ENCODE data around the gene FCN2.

The FCN2 gene

GRCh38 chr9:134922932-134923240, 42.3 kb downstream of the FCN2 start:
- DNase-seq (ENCODE audit: low read depth), result no peak
- TF ChIP-seq, protein P1, sequence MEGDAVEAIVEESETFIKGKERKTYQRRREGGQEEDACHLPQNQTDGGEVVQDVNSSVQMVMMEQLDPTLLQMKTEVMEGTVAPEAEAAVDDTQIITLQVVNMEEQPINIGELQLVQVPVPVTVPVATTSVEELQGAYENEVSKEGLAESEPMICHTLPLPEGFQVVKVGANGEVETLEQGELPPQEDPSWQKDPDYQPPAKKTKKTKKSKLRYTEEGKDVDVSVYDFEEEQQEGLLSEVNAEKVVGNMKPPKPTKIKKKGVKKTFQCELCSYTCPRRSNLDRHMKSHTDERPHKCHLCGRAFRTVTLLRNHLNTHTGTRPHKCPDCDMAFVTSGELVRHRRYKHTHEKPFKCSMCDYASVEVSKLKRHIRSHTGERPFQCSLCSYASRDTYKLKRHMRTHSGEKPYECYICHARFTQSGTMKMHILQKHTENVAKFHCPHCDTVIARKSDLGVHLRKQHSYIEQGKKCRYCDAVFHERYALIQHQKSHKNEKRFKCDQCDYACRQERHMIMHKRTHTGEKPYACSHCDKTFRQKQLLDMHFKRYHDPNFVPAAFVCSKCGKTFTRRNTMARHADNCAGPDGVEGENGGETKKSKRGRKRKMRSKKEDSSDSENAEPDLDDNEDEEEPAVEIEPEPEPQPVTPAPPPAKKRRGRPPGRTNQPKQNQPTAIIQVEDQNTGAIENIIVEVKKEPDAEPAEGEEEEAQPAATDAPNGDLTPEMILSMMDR (IDR thresholded peaks at IDR 0.05; ENCODE audit: low read length, missing control alignments), result no peak
- no peak overlapping the region for H3K4me3 ChIP-seq (replicated peaks; ENCODE audit: low read depth, low read length)

DNA sequence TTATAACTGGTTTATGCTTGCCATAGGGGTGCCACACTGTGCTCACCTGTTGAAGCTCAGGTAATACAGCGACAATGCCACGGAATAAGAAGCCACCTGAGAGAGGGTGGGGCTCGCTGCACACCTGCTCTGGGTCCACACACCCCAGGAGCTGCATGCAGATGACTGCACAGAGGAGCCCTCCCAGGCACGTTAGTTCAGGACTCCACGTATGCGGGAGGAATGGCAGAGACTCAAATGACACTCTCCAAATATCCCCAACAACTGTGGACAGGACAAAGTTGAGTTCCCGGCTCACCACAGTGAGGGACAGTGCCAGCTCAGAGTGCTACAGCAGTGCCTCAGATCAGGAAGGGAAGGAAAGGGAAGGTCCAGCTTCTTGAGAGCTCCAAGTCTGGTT, 42.9 kb downstream of the FCN2 start:
- H3K4me3 ChIP-seq (replicated peaks; ENCODE audit: low read depth, low read length), result no peak overlapping the region
- TF ChIP-seq, protein P1 (IDR thresholded peaks at IDR 0.05; ENCODE audit: low read length, missing control alignments), result no peak
- DNase-seq (ENCODE audit: low read depth), result no peak

DNA sequence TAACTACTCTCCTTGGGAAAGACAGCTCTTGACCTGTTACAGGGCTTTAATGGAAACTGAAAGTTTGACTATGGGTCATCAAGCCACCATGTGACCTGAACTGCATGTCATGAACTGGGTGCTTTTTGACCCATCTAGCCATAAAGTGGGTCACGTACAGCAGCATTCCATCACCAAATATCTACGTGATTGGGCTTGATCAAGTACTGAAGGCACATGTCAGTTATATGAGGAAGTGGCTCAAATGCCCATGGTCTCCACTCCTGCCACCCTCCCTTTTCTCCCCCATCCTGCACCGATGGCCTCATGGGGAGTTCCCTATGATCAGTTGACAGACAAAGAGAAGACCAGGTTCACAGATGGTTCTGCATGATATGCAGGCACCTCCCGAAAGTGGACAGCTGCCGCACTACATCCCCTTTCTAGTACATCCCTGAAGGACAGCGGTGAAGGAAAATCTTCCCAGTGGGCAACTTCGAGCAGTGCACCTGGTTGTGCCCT, 44.5 kb downstream of the FCN2 start:
- TF ChIP-seq, protein P1 (IDR thresholded peaks at IDR 0.05; ENCODE audit: low read length, missing control alignments), result no peak
- H3K4me3 ChIP-seq (replicated peaks; ENCODE audit: low read depth, low read length), result no peak overlapping the region
- no peak for DNase-seq (ENCODE audit: low read depth)

DNA sequence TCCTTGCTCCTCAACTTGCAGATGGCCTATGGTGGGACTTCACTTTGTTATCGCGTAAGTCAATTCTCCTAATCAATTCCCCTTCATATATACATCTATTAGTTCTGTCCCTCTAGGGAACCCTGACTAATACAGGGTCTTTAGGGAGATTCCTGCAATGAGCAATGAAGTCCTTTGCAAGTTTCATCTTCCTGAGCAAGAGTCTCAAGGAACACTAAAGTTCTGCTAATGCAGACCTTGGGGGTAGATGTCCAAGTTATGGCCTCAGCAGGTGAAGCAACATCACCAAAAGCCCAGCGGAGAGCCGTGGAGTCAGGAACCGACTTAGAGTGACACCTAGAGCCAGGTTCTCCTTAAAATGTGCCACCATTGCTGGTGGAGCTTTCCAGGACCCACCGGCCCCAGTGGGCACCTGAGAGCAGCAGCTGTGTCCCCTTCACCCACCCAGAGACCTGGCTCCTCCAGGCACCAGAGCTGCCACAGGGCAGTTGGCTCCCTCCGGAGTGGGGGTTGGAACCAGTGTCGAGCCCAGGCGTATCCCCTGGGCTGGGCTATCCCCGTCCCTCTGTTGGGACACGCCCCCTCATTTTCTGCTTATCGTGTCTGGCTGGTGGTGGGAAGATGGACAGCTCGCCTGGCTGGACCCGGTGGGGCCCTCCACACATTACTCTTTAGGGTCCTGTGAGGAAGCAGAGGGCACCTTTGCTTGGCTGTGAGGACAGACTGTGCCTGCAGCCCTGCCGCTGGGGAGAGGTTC, 48.0 kb downstream of the FCN2 start:
- no peak overlapping the region for H3K4me3 ChIP-seq (replicated peaks; ENCODE audit: low read depth, low read length)
- DNase-seq (ENCODE audit: low read depth), result no peak

DNA sequence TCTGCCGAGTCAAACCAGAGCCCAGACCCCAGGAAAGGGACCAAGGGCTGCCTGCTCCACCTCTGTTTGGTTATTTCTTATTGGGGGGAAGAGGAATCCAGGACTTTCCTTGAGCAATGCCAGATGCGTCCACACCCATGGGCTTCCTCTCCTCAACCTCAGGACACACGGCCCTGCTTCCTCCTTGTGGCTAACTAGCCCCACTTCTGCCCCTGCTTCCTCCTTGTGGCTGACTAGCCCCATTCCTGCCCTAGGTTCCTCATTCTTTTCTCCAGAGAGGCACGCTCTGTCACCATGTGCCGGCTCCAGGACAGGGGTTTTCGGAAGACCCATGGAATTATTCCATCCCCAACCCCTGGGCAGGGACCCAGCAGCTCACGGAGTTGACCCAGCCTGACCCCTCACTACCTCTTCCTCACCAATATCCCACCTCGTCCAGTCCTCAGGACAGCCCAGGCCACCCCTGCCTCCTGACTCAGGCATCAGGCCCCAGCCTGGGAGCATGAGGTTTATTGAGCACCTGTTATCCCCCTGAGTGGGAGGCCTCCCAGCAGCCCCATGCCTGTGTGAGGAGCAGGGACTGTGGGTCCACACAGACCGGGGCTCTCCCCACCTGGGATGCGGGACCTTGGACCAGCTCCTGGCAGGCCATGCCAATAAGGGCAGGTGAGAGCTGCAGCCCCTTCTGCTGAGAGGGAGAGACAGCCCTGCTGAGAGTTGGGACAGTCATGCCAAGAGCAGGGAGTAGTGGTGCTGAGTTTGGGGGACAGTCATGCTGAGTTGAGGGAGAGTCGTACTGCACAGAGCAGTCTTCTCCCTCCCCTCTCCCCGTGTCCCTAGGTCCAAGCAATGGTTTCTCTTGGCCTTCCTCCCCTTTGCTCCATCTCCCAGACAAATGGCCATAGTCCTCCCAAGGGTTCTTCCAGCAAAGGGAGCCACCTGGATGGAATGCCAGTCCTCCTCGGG, 48.9 kb downstream of the FCN2 start:
- TF ChIP-seq, protein P1 (IDR thresholded peaks at IDR 0.05; ENCODE audit: low read length, missing control alignments), result no peak
- H3K4me3 ChIP-seq (replicated peaks; ENCODE audit: low read depth, low read length), result no peak overlapping the region
- no peak for DNase-seq (ENCODE audit: low read depth)

More for the DNA sequence above, 48.0 kb downstream of the FCN2 start:
- TF ChIP-seq, protein P1 (IDR thresholded peaks at IDR 0.05; ENCODE audit: low read length, missing control alignments), result no peak

GRCh38 chr9:134930398-134930797, 49.8 kb downstream of the FCN2 start:
- TF ChIP-seq, protein P1 (IDR thresholded peaks at IDR 0.05; ENCODE audit: low read length, missing control alignments), result no peak
- DNase-seq (ENCODE audit: low read depth), result no peak
- no peak overlapping the region for H3K4me3 ChIP-seq (replicated peaks; ENCODE audit: low read depth, low read length)
